ENCODE data around the gene CRADD. TPM values are rescaled to one million over a fixed set of nuclear protein-coding genes. Genes with fewer than 3 reads are reported as not detected.

The CRADD gene
- total and polyA plus RNA-seq, 10 donors, result 5.5 to 58.7 (median 18.8) TPM

DNA sequence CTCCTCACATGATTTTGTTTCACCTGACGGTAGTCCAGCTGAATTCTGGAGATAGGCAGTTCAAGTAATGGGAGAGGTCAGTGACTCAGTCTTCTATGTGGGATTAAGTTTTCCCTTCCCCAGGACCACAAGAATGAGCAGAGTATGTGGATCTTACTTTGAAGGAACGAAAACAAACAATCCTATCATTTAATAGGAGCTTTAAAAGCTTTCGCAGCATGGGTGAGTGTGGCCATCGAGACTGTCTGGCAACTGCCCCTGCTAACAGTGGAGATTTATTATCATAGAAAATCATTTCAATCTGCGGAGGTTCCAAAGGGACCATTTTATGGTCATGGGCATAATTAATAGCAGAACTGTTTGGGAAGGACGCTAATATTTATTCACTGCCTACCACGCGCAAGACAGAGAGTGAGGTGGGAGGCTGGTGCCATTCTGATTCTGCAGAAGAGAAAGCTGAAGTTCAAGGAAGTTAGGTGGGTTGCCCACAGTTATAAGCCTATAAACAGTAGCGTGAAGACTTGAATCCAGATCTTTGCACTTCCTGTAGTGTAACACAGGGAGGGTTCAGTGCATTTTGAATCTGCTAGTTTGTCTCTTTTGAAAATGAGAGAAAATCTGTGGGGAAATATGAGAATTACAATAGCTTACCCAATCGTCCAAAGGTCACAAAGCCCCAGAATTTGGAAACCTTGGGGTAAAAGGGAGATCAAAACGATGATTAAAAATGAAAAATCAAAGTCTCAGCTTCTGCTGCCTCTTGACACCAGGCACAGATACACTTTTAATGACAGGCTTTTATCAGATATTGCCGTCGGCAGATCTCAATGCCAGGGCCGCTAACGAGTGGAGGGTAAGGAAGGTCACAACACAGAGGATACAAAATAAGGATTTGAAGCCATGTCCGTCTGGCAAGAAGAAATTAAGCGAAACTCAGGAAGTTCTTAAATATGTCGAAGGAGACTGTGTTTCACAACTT, 209.6 kb downstream of the CRADD start:
- Histone ChIP-seq H3K36me3 (no peaks in the 10 kb centered on the region), H3K27ac (no peak overlapping the region), H3K27me3 (replicated peaks in 1 of 7) (no peaks in the 10 kb centered on the region), H3K4me1 (no peaks in the 10 kb centered on the region), H3K9me3 (no peaks in the 10 kb centered on the region), H3K4me3 (no peak overlapping the region)
- TF ChIP-seq POLR2A (IDR thresholded peaks at IDR 0.05), result no peak
- TF ChIP-seq POLR2AphosphoS5 (IDR thresholded peaks at IDR 0.05), result no peak
- TF ChIP-seq, protein P1, sequence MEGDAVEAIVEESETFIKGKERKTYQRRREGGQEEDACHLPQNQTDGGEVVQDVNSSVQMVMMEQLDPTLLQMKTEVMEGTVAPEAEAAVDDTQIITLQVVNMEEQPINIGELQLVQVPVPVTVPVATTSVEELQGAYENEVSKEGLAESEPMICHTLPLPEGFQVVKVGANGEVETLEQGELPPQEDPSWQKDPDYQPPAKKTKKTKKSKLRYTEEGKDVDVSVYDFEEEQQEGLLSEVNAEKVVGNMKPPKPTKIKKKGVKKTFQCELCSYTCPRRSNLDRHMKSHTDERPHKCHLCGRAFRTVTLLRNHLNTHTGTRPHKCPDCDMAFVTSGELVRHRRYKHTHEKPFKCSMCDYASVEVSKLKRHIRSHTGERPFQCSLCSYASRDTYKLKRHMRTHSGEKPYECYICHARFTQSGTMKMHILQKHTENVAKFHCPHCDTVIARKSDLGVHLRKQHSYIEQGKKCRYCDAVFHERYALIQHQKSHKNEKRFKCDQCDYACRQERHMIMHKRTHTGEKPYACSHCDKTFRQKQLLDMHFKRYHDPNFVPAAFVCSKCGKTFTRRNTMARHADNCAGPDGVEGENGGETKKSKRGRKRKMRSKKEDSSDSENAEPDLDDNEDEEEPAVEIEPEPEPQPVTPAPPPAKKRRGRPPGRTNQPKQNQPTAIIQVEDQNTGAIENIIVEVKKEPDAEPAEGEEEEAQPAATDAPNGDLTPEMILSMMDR (IDR thresholded peaks at IDR 0.05 in 8 of 11, conservative IDR thresholded peaks at IDR 0.05 in 3 of 11), result no peak
- intact Hi-C loops (cut with DNase I; ENCODE audit: low total_unique reads), result no loop called here
- DNase-seq, result no peak
- 84 to 93% (median 86%) methylated on average over 18 of the region's 18 CpGs for WGBS, 5 donors

DNA sequence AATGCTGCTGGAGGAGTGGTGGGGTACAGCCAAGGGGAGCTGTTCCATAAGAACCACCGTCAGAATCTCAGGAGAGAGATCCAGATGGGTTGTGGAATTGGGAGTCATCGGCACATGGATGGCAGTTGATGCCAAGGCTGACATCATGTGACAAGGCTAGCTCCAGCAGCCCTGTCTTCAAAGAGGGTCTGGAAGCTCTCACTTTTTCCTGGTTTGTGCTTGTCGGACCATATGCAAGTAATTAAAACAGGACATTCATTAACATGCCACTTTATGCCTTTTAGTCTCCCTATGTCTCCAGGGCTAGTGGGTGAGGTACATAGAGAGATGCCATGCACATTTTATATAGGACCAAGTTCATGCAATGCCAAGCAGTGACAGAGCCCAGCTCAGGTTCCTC, 211.8 kb downstream of the CRADD start:
- Histone ChIP-seq H3K27me3 (replicated peaks in 1 of 7) (no peaks in the 10 kb centered on the region), H3K4me1 (no peaks in the 10 kb centered on the region), H3K27ac (no peak overlapping the region), H3K36me3 (no peaks in the 10 kb centered on the region), H3K4me3 (no peak overlapping the region), H3K9me3 (no peaks in the 10 kb centered on the region)
- intact Hi-C loops (cut with DNase I; ENCODE audit: low total_unique reads), result no loop called here
- WGBS, 5 donors, result 86 to 99% (median 91%) methylated on average over 3 of the region's 3 CpGs
- TF ChIP-seq, protein P1 (IDR thresholded peaks at IDR 0.05 in 8 of 11, conservative IDR thresholded peaks at IDR 0.05 in 3 of 11), result no peak
- TF ChIP-seq POLR2AphosphoS5 (IDR thresholded peaks at IDR 0.05) (no peak), POLR2A (IDR thresholded peaks at IDR 0.05) (no peak)
- DNase-seq, result no peak

DNA sequence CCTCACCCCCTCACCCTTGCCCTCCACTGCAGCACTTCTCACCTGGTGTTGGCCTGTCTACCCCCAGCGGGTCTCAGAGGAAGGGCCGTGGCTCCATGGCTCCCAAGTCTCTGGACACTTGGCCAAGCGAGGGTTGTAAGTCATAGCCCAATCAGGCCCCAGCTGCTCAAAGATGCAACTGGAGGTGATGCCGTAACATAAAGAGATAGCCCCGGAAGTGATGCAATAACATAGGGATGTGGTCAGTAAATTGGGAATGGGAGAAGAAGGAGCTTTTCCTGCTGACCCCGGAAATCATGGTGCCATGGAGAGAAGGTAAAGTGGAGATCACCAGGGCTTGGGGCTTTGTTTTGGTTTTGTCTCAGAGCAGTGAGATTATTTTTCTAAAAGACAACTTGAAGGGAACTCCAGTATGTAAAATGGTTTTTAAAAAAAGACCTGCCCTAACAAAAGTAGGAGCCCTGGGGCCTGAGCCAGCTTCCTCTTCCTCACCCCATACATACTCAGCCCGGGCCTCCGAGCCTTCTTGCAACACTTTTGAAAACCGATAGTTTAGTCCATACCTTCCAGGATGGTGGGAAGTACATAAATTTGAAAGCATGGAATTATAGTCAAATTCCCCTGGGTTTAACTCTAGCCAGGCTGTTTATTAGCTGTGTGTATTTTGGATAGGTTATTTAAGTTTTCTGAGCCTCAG, 212.5 kb downstream of the CRADD start:
- Histone ChIP-seq H3K27me3 (replicated peaks in 1 of 7) (no peaks in the 10 kb centered on the region), H3K9me3 (no peaks in the 10 kb centered on the region), H3K4me3 (no peak overlapping the region), H3K27ac (no peak overlapping the region), H3K36me3 (no peaks in the 10 kb centered on the region), H3K4me1 (peaks cover 0 to 7% (median 3%) of the 10 kb centered on the region in 6 donors)
- peak; percentile 78 for DNase-seq
- intact Hi-C loops (cut with DNase I; ENCODE audit: low total_unique reads), result no loop called here
- TF ChIP-seq, protein P1 (IDR thresholded peaks at IDR 0.05 in 8 of 11, conservative IDR thresholded peaks at IDR 0.05 in 3 of 11), result no peak
- TF ChIP-seq POLR2AphosphoS5 (IDR thresholded peaks at IDR 0.05), result no peak
- no peak for TF ChIP-seq POLR2A (IDR thresholded peaks at IDR 0.05)
- 63 to 87% (median 74%) methylated on average over 9 of the region's 9 CpGs for WGBS, 5 donors
